A673 (cell line): ENCODE measurements around the gene ABCB7.

Experiments
- CTCF ChIP-seq: fragments of 300-800, 200-600 bp; sonication (generic); conservative IDR thresholded peaks from 2 replicates; pipeline ENCODE4 v1.5.1; 2017; ENCODE audit warnings: low read depth, mild to moderate bottlenecking, antibody characterized with exemption, low read length, moderate library complexity, mixed read lengths
- EZH2 ChIP-seq: fragments of 200-600 bp; sonication (generic); IDR thresholded peaks from 2 replicates; pipeline ENCODE4 v1.6.1; 2017; ENCODE audit warnings: borderline replicate concordance, low read depth, mild to moderate bottlenecking, mixed read lengths, antibody characterized with exemption, low read length; ENCODE audit not compliant: poor library complexity, severe bottlenecking

GRCh38 chrX:75114638-75115037 lies 41.4 kb downstream of the ABCB7 start:
- no peak for TF ChIP-seq CTCF
- TF ChIP-seq EZH2: no peak
